Measurements from ENCODE around the gene ESRP2. TPM values are rescaled to one million over a fixed set of nuclear protein-coding genes. Genes with fewer than 3 reads are reported as not detected.

ESRP2 gene
- total and polyA plus RNA-seq, 8 donors = 19.8 to 184 (median 35.9) TPM

GRCh38 chr16:68244481-68244902 lies 8.6 kb upstream of the ESRP2 start:
- TF ChIP-seq POLR2AphosphoS5 (IDR thresholded peaks at IDR 0.05) (no peak), CTCF (IDR thresholded peaks at IDR 0.05) (no peak), POLR2A (IDR thresholded peaks at IDR 0.05) (no peak), EP300 (IDR thresholded peaks at IDR 0.05) (no peak)
- Histone ChIP-seq H3K27ac (peak overlapping the region; percentile 28 to 78 (median 67)), H3K27me3 (no peaks in the 10 kb centered on the region), H3K4me3 (peak overlapping the region; percentile 63 to 86 (median 76)), H3K4me1 (peaks cover 28 to 47% (median 39%) of the 10 kb centered on the region in 4 donors), H3K36me3 (peaks cover 0 to 10% (median 9%) of the 10 kb centered on the region in 4 donors), H3K9me3 (no peaks in the 10 kb centered on the region)
- intact Hi-C loops (cut with DNase I; ENCODE audit: low total_unique reads) = no loop called here
- WGBS, 5 donors = 4 to 8% (median 5%) methylated on average over 17 to 20 of the region's 20 CpGs
- DNase-seq = no peak

- 71 to 91% (median 86%) methylated on average over 7 to 9 of the region's 9 CpGs for WGBS, 5 donors
- intact Hi-C loops (cut with DNase I; ENCODE audit: low total_unique reads) = no loop called here
- H3K36me3 ChIP-seq = no peaks in the 10 kb centered on the region
- no peak overlapping the region for H3K27ac ChIP-seq
- no peak overlapping the region for H3K4me3 ChIP-seq
- no peaks in the 10 kb centered on the region for H3K9me3 ChIP-seq
- TF ChIP-seq POLR2AphosphoS5 (IDR thresholded peaks at IDR 0.05) (no peak), EP300 (IDR thresholded peaks at IDR 0.05) (no peak), POLR2A (IDR thresholded peaks at IDR 0.05) (no peak), CTCF (IDR thresholded peaks at IDR 0.05) (no peak)
- no peaks in the 10 kb centered on the region for H3K27me3 ChIP-seq
- DNase-seq = no peak
- H3K4me1 ChIP-seq = peaks cover 34 to 54% (median 48%) of the 10 kb centered on the region in 4 donors
These were observed 7.3 kb upstream of the ESRP2 start for GRCh38 chr16:68242926-68243858.

- Histone ChIP-seq H3K4me3 (no peak overlapping the region), H3K27ac (no peak overlapping the region), H3K4me1 (peaks cover 39 to 51% (median 48%) of the 10 kb centered on the region in 4 donors), H3K27me3 (no peaks in the 10 kb centered on the region), H3K36me3 (no peaks in the 10 kb centered on the region), H3K9me3 (no peaks in the 10 kb centered on the region)
- no peak for DNase-seq
- WGBS, 5 donors = 83 to 91% (median 88%) methylated on average over 7 of the region's 7 CpGs
- intact Hi-C loops (cut with DNase I; ENCODE audit: low total_unique reads) = no loop called here
- TF ChIP-seq POLR2AphosphoS5 (IDR thresholded peaks at IDR 0.05) = no peak
- no peak for TF ChIP-seq POLR2A (IDR thresholded peaks at IDR 0.05)
- no peak for TF ChIP-seq CTCF (IDR thresholded peaks at IDR 0.05)
- no peak for TF ChIP-seq EP300 (IDR thresholded peaks at IDR 0.05)
These were observed 6.2 kb upstream of the ESRP2 start for GRCh38 chr16:68242085-68242484.

- no peak for DNase-seq
- Histone ChIP-seq H3K27ac (peak overlapping the region; percentile 85 to 97 (median 92)), H3K4me3 (peak overlapping the region; percentile 53 to 63 (median 58)), H3K4me1 (peaks cover 47 to 58% (median 52%) of the 10 kb centered on the region in 4 donors), H3K36me3 (peaks cover 0 to 3% (median 1%) of the 10 kb centered on the region in 4 donors), H3K9me3 (no peaks in the 10 kb centered on the region), H3K27me3 (peaks cover 0 to 5% (median 0%) of the 10 kb centered on the region in 3 donors)
- intact Hi-C loops (cut with DNase I; ENCODE audit: low total_unique reads) = no loop called here
- 9 to 14% (median 12%) methylated on average over 20 of the region's 20 CpGs for WGBS, 5 donors
- TF ChIP-seq POLR2A (IDR thresholded peaks at IDR 0.05) (no peak), EP300 (IDR thresholded peaks at IDR 0.05) (no peak), CTCF (IDR thresholded peaks at IDR 0.05) (no peak), POLR2AphosphoS5 (IDR thresholded peaks at IDR 0.05) (no peak)
These were observed 2.1 kb upstream of the ESRP2 start for GRCh38 chr16:68238029-68238345.

Measured in stomach (tissue), 9 donors.